GM12878 (cell line): ENCODE measurements around the gene LACRT. TPM values are rescaled to one million over a fixed set of nuclear protein-coding genes. Genes with fewer than 3 reads are reported as not detected.

ENCODE experiments used
- ATAC-seq: fragments of 200-7000 bp; cut with Tn5 transposase; 3 replicates; pipeline ENCODE4 v1.9.1; 2020; ENCODE audit warnings: mild to moderate bottlenecking, moderate library complexity
- Bru-seq: library from RNA; stranded (reverse); fragments of 400-500 nt; gene quantifications from one replicate; lab custom pipeline; 2021; lab: Mats Ljungman, UMichigan
- BruChase-seq, 2 experiments: library from RNA; stranded (reverse); fragments of 400-500 nt; gene quantifications; one replicate each; lab custom pipeline; 2021; lab: Mats Ljungman, UMichigan
- BruUV-seq: library from RNA; stranded (reverse); fragments of 400-500 nt; replicated peaks from 2 replicates; lab custom pipeline; 2021; lab: Mats Ljungman, UMichigan
- CTCF ChIA-PET: fragments of 300-600 bp; sonication (Branson Sonifier 250); formaldehyde crosslinking; extraction: SDS; loops from one replicate; lab custom pipeline; 2021; ENCODE audit warnings: inconsistent platforms; lab: Yijun Ruan, JAX
- POLR2A ChIA-PET: fragments of 350-600 bp; formaldehyde crosslinking; extraction: SDS; loops from one replicate; lab custom pipeline; 2021; ENCODE audit warnings: inconsistent platforms; lab: Charles Lee
- RAD21 ChIA-PET: fragments of 300-600 bp; sonication (Branson Sonifier 250); formaldehyde crosslinking; loops from one replicate; lab custom pipeline; 2023; ENCODE audit warnings: antibody characterized with exemption; ENCODE audit not compliant: unreplicated experiment; lab: Charles Lee
- SMC1A ChIA-PET: fragments of 300-600 bp; sonication (Branson Sonifier 250); formaldehyde crosslinking; loops from one replicate; lab custom pipeline; 2023; ENCODE audit not compliant: unreplicated experiment, uncharacterized antibody; lab: Charles Lee
- DNase-seq: peaks from one replicate; pipeline ENCODE4 v3.0.0-alpha.2; 2011; ENCODE audit warnings: low read depth, low spot score
- FAIRE-seq: peaks from 3 replicates; lab custom pipeline; 2011; peaks lifted over from hg19 to GRCh38; lab: Jason Lieb, UNC
- H2AFZ ChIP-seq: 2 replicates; pipeline ENCODE4 v1.6.0; 2011; ENCODE audit warnings: low read depth, low read length, control low read depth; ENCODE audit not compliant: control insufficient read depth
- H3K27ac ChIP-seq: 2 replicates; pipeline ENCODE4 v1.5.1; 2011; ENCODE audit warnings: control low read depth; ENCODE audit not compliant: control insufficient read depth, insufficient read depth
- H3K27me3 ChIP-seq, 2 experiments: replicated peaks in 1 of 2; 2 replicates each; pipeline versions ENCODE4 v1.6.0 to v1.6.1; 2011; ENCODE audit warnings: low read length in 1 of 2; ENCODE audit not compliant: control insufficient read depth in 2 of 2, insufficient read depth in 2 of 2
- H3K36me3 ChIP-seq, 2 experiments: 2 replicates each; pipeline ENCODE4 v1.5.1; 2011; ENCODE audit warnings: low read length in 1 of 2; ENCODE audit not compliant: control insufficient read depth in 2 of 2, insufficient read depth in 2 of 2
- H3K4me1 ChIP-seq: 2 replicates; pipeline ENCODE4 v1.6.1; 2011; ENCODE audit warnings: mild to moderate bottlenecking, low read length, moderate library complexity, mixed read lengths; ENCODE audit not compliant: control insufficient read depth, insufficient read depth
- H3K4me2 ChIP-seq: 2 replicates; pipeline ENCODE4 v1.6.0; 2011; ENCODE audit warnings: control low read depth; ENCODE audit not compliant: control insufficient read depth, insufficient read depth
- H3K4me3 ChIP-seq: fragments of 200-600 bp; sonication (generic); 2 replicates; pipeline ENCODE4 v1.5.1; 2016
- H3K79me2 ChIP-seq: 2 replicates; pipeline ENCODE4 v1.6.0; 2011; ENCODE audit warnings: low read length; ENCODE audit not compliant: control insufficient read depth, insufficient read depth
- H3K9ac ChIP-seq: 2 replicates; pipeline ENCODE4 v1.8.0; 2011; ENCODE audit warnings: low read length, control low read depth, mixed read lengths; ENCODE audit not compliant: control insufficient read depth, insufficient read depth
- H3K9me3 ChIP-seq: replicated peaks from 3 replicates; pipeline ENCODE4 v1.5.1; 2011; ENCODE audit warnings: mild to moderate bottlenecking, low read length; ENCODE audit not compliant: control insufficient read depth, insufficient read depth
- H4K20me1 ChIP-seq: 2 replicates; pipeline ENCODE4 v1.6.0; 2011; ENCODE audit not compliant: control insufficient read depth, insufficient read depth
- DPF2 ChIP-seq: fragments of 450-650 bp; IDR thresholded peaks from 2 replicates; pipeline ENCODE4 v1.6.1; 2017; ENCODE audit warnings: mild to moderate bottlenecking
- HDAC2 ChIP-seq: fragments of 200-600 bp; sonication (generic); IDR thresholded peaks from 2 replicates; pipeline ENCODE4 v1.6.1; 2017
- MEF2B ChIP-seq: fragments of 450-650 bp; IDR thresholded peaks from 2 replicates; pipeline ENCODE4 v1.6.1; 2018; ENCODE audit warnings: mild to moderate bottlenecking, moderate library complexity; ENCODE audit not compliant: partially characterized antibody, poor library complexity, severe bottlenecking
- NFYB ChIP-seq: IDR thresholded peaks from 2 replicates; pipeline ENCODE4 v1.6.1; 2011; ENCODE audit warnings: low read depth, mild to moderate bottlenecking, low read length, improper control_type of control experiment, moderate library complexity; ENCODE audit not compliant: insufficient read depth
- TARDBP ChIP-seq: IDR thresholded peaks from 2 replicates; pipeline ENCODE4 v1.6.1; 2016; ENCODE audit warnings: borderline replicate concordance
- ZZZ3 ChIP-seq: IDR thresholded peaks from 2 replicates; pipeline ENCODE4 v1.6.1; 2011; ENCODE audit warnings: low read depth; ENCODE audit not compliant: control insufficient read depth, insufficient read length
- WGBS: methylation state at CpG from one replicate; pipeline ENCODE4 v1.1.6; 2016; ENCODE audit warnings: low lambda C conversion rate; ENCODE audit not compliant: insufficient replicate concordance, insufficient coverage; ENCODE audit errors: missing lambda C conversion rate; 5-methylcytosine and 5-hydroxymethylcytosine counted together
- in situ Hi-C: fragments of 300-500 bp; cut with MboI; formaldehyde crosslinking; loops from 9 replicates; pipeline ENCODE4 v1.14.3; 2018; ENCODE audit warnings: mixed read lengths
- intact Hi-C: fragments of 100-400 bp; cut with micrococcal nuclease; formaldehyde crosslinking; loops from one replicate; pipeline ENCODE4 v1.14.2; 2022; ENCODE audit not compliant: unreplicated experiment
- long read RNA-seq, 2 experiments: library from polyadenylated mRNA; unstranded; transcript quantifications; one replicate each; pipeline ENCODE4 v2.0.0, GENCODE V29; 2019 to 2020
- polyA minus RNA-seq, 3 experiments: library from RNA; depleted of rRNA, polyadenylated mRNA; stranded (reverse); fragments of >200 nt; gene quantifications; 2 replicates each; pipeline ENCODE4 v1.2.3, GENCODE V29; 2011
- polyA plus RNA-seq, 11 experiments: library from polyadenylated mRNA; depleted of rRNA in 4 of 11; unstranded in 6 of 11; stranded (reverse) in 5 of 11; fragments of >200 nt; fragmentation: Nextera tagmentation in 4 of 11; fragmentation: Illumina TruSeq in 1 of 11; extraction: Ambion mirVana in 4 of 11; extraction: Trizol in 1 of 11; gene quantifications; 1 replicate in 1 of 11; 2 replicates in 10 of 11; pipeline versions ENCODE4 v1.2.1 to v1.2.3, GENCODE V29; 2011 to 2016; ENCODE audit warnings: inconsistent platforms in 2 of 11, missing spikeins in 2 of 11, low read depth in 1 of 11
- total RNA-seq, 4 experiments: library from RNA; depleted of rRNA in 3 of 4; stranded (reverse); fragments of >200 nt in 3 of 4; fragmentation: Illumina TruSeq in 1 of 4; extraction: Trizol in 1 of 4; gene quantifications; 2 replicates each; pipeline versions ENCODE4 v1.2.1 to v1.2.3, GENCODE V29; 2013 to 2021
- TF ChIP-seq, protein P1 (sequence below): fragments of 450-650 bp; IDR thresholded peaks from 2 replicates; pipeline ENCODE4 v1.6.1; 2018; ENCODE audit warnings: borderline replicate concordance, mild to moderate bottlenecking; ENCODE audit not compliant: partially characterized antibody
- TF ChIP-seq, protein P2 (sequence below): IDR thresholded peaks from 2 replicates; pipeline ENCODE4 v1.6.1; 2011; ENCODE audit warnings: mild to moderate bottlenecking, low read depth, low read length, moderate library complexity; ENCODE audit not compliant: insufficient replicate concordance
- TF ChIP-seq, protein P3 (sequence below): fragments of 450-650 bp; IDR thresholded peaks from 2 replicates; pipeline ENCODE4 v1.6.1; 2017; ENCODE audit warnings: low read depth, mild to moderate bottlenecking, moderate library complexity
- TF ChIP-seq, protein P4 (sequence below): fragments of 450-650 bp; IDR thresholded peaks from 2 replicates; pipeline ENCODE4 v1.6.1; 2016; ENCODE audit warnings: mild to moderate bottlenecking, moderate library complexity, borderline replicate concordance

The LACRT gene, protein sequence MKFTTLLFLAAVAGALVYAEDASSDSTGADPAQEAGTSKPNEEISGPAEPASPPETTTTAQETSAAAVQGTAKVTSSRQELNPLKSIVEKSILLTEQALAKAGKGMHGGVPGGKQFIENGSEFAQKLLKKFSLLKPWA
- not detected in 2 replicates for total RNA-seq (2013; cell fraction: nucleolus; rRNA removed)
- total RNA-seq (2014; rRNA removed) (not detected in 2 replicates), total RNA-seq (2014; rRNA removed; fragmentation: Illumina TruSeq; extraction: Trizol) (not detected in 2 replicates), total RNA-seq (2021) (not detected in 2 replicates), polyA plus RNA-seq (2011; rRNA removed) (not detected in 2 replicates), polyA plus RNA-seq (2014; fragmentation: Illumina TruSeq; extraction: Trizol) (not detected in 2 replicates), polyA plus RNA-seq (2014; fragmentation: Nextera tagmentation; extraction: Ambion mirVana) (not detected), polyA plus RNA-seq (2014; rRNA removed) (not detected in 2 replicates), polyA plus RNA-seq (2016; fragmentation: Nextera tagmentation; extraction: Ambion mirVana) (not detected), polyA minus RNA-seq (2011; rRNA and poly(A)+ RNA removed) (not detected in 2 replicates), Bru-seq, nascent RNA (not detected), BruChase-seq, experiment 1, labeled RNA remaining after a 6-hour chase (not detected), BruChase-seq, experiment 2, labeled RNA remaining after a 2-hour chase (not detected)
- not detected for polyA plus RNA-seq (2011; ENCODE audit: low read depth)
- not detected in 2 replicates for polyA plus RNA-seq (2011; cell fraction: cytosol; rRNA removed)
- not detected in 2 replicates for polyA plus RNA-seq (2011; cell fraction: nucleus; rRNA removed)
- not detected in 2 replicates for polyA plus RNA-seq (2012)
- not detected in 2 replicates for polyA minus RNA-seq (2011; cell fraction: cytosol; rRNA and poly(A)+ RNA removed)
- not detected in 2 replicates for polyA minus RNA-seq (2011; cell fraction: nucleus; rRNA and poly(A)+ RNA removed)
- long read RNA-seq, experiment 1 = 0 reads
- long read RNA-seq, experiment 2 = 0 reads

DNA sequence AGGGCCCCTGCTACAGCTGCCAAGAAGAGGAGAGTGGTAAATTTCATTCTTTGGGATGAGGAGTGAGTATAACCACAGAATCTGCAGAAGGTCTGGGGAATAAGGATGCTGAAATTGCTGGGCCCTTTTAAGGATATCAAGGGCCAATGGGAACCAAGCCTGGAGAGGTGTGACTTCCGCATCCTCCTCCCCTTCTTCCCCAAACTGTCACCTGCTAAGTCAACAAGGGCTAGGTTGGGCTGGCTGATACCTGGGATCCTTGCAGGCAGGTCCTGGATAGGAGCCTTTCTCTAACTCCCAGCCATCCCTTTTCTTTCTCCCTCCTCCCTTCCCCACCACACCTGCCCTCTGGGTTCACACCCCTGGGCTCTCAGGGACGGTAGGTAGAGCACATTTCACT lies at the start of gene LACRT:
Gene LACRT, minus strand, starts transcription at position 101 of the 400 bp plus-strand sequence. Its CDS starts 54 bp downstream, at position 47.
- FAIRE-seq (no peak), DNase-seq (no peak), ATAC-seq (no peak)
- in situ Hi-C loops = no loop called here
- Histone ChIP-seq H4K20me1 (no peaks in the 10 kb centered on the region), H3K4me1 (no peaks in the 10 kb centered on the region), H3K36me3 (no peaks in the 10 kb centered on the region), H2AFZ (no peak within 1 kb of the TSS), H3K4me3 (no peak within 1 kb of the TSS), H3K4me2 (no peak within 1 kb of the TSS), H3K27ac (no peak within 1 kb of the TSS), H3K79me2 (no peaks in the 10 kb centered on the region), H3K9ac (no peak within 1 kb of the TSS), H3K9me3 (no peaks in the 10 kb centered on the region), H3K27me3 (no peaks in the 10 kb centered on the region; a peak in 1 of 4 replicates)
- POLR2A ChIA-PET = interaction anchor here (0.7 kb wide), 1 partner anchor 1314 kb away, joined by 3 read pairs; no protein-coding TSS in a partner anchor
- no TSS peak for BruUV-seq
- WGBS = 43% methylated on average over 2 of the region's 2 CpGs
- intact Hi-C loops = no loop called here
- SMC1A ChIA-PET = no interaction called here
- CTCF ChIA-PET = interaction anchor here (0.5 kb wide), 1 partner anchor 12 kb away, joined by 3 read pairs; no protein-coding TSS in a partner anchor
- RAD21 ChIA-PET = no interaction called here
- TF ChIP-seq NFYB (no peak), MEF2B (no peak), DPF2 (no peak), TARDBP (no peak), HDAC2 (no peak), ZZZ3 (no peak)
- TF ChIP-seq, protein P1, sequence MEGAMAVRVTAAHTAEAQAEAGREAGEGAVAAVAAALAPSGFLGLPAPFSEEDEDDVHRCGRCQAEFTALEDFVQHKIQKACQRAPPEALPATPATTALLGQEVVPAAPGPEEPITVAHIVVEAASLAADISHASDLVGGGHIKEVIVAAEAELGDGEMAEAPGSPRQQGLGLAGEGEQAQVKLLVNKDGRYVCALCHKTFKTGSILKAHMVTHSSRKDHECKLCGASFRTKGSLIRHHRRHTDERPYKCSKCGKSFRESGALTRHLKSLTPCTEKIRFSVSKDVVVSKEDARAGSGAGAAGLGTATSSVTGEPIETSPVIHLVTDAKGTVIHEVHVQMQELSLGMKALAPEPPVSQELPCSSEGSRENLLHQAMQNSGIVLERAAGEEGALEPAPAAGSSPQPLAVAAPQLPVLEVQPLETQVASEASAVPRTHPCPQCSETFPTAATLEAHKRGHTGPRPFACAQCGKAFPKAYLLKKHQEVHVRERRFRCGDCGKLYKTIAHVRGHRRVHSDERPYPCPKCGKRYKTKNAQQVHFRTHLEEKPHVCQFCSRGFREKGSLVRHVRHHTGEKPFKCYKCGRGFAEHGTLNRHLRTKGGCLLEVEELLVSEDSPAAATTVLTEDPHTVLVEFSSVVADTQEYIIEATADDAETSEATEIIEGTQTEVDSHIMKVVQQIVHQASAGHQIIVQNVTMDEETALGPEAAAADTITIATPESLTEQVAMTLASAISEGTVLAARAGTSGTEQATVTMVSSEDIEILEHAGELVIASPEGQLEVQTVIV = no peak
- TF ChIP-seq, protein P2, sequence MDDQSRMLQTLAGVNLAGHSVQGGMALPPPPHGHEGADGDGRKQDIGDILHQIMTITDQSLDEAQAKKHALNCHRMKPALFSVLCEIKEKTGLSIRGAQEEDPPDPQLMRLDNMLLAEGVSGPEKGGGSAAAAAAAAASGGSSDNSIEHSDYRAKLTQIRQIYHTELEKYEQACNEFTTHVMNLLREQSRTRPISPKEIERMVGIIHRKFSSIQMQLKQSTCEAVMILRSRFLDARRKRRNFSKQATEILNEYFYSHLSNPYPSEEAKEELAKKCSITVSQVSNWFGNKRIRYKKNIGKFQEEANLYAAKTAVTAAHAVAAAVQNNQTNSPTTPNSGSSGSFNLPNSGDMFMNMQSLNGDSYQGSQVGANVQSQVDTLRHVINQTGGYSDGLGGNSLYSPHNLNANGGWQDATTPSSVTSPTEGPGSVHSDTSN = no peak
- TF ChIP-seq, protein P3, sequence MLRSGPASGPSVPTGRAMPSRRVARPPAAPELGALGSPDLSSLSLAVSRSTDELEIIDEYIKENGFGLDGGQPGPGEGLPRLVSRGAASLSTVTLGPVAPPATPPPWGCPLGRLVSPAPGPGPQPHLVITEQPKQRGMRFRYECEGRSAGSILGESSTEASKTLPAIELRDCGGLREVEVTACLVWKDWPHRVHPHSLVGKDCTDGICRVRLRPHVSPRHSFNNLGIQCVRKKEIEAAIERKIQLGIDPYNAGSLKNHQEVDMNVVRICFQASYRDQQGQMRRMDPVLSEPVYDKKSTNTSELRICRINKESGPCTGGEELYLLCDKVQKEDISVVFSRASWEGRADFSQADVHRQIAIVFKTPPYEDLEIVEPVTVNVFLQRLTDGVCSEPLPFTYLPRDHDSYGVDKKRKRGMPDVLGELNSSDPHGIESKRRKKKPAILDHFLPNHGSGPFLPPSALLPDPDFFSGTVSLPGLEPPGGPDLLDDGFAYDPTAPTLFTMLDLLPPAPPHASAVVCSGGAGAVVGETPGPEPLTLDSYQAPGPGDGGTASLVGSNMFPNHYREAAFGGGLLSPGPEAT = no peak
- TF ChIP-seq, protein P4, sequence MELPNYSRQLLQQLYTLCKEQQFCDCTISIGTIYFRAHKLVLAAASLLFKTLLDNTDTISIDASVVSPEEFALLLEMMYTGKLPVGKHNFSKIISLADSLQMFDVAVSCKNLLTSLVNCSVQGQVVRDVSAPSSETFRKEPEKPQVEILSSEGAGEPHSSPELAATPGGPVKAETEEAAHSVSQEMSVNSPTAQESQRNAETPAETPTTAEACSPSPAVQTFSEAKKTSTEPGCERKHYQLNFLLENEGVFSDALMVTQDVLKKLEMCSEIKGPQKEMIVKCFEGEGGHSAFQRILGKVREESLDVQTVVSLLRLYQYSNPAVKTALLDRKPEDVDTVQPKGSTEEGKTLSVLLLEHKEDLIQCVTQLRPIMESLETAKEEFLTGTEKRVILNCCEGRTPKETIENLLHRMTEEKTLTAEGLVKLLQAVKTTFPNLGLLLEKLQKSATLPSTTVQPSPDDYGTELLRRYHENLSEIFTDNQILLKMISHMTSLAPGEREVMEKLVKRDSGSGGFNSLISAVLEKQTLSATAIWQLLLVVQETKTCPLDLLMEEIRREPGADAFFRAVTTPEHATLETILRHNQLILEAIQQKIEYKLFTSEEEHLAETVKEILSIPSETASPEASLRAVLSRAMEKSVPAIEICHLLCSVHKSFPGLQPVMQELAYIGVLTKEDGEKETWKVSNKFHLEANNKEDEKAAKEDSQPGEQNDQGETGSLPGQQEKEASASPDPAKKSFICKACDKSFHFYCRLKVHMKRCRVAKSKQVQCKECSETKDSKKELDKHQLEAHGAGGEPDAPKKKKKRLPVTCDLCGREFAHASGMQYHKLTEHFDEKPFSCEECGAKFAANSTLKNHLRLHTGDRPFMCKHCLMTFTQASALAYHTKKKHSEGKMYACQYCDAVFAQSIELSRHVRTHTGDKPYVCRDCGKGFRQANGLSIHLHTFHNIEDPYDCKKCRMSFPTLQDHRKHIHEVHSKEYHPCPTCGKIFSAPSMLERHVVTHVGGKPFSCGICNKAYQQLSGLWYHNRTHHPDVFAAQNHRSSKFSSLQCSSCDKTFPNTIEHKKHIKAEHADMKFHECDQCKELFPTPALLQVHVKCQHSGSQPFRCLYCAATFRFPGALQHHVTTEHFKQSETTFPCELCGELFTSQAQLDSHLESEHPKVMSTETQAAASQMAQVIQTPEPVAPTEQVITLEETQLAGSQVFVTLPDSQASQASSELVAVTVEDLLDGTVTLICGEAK = no peak
